Colonic mucosa (tissue), 4 donors: ENCODE results near the gene STK32C. TPM values are rescaled to one million over a fixed set of nuclear protein-coding genes. Genes with fewer than 3 reads are reported as not detected.

Experiments used
- DNase-seq: peaks from one replicate; pipeline ENCODE4 v3.0.0-alpha.2; 2020
- H3K27ac ChIP-seq: fragments of 200-600 bp; one replicate; pipeline ENCODE4 v1.8.0; 2021
- H3K27me3 ChIP-seq: fragments of 200-600 bp; one replicate; pipeline ENCODE4 v1.8.0; 2021
- H3K36me3 ChIP-seq: fragments of 200-600 bp; one replicate; pipeline ENCODE4 v1.8.0; 2021
- H3K4me1 ChIP-seq: fragments of 200-600 bp; one replicate; pipeline ENCODE4 v1.8.0; 2021; ENCODE audit warnings: mild to moderate bottlenecking
- H3K4me3 ChIP-seq: fragments of 200-600 bp; one replicate; pipeline ENCODE4 v1.8.0; 2021
- H3K9ac ChIP-seq, 2 donors: one replicate each; pipeline ENCODE4 v1.7.0; 2013; ENCODE audit warnings: control low read depth in 2 of 2, low read depth in 2 of 2, low read length in 2 of 2
- H3K9me3 ChIP-seq: fragments of 200-600 bp; one replicate; pipeline ENCODE4 v1.8.0; 2021
- intact Hi-C: fragments of 100-400 bp; cut with DNase I; formaldehyde crosslinking; loops from one replicate; pipeline ENCODE4 v1.14.1; 2022
- total RNA-seq, 2 donors: library from RNA; stranded (reverse); fragmentation: NEBNext Ultra II Directional in 1 of 2; extraction: Animal tissue kit (Norgen Biotek cat#: 25700) in 1 of 2; gene quantifications; one replicate each; pipeline ENCODE4 v1.2.1, GENCODE V29; 2021
- TF ChIP-seq, protein P1 (sequence below): fragments of 200-600 bp; IDR thresholded peaks from one replicate; pipeline ENCODE4 v1.8.0; 2022; ENCODE audit warnings: antibody characterized with exemption, mild to moderate bottlenecking
- donor health status: healthy.
- donor health status: DM: no; HTN: no; CAD: no.
- donor health status: DM: no; HTN: no; CAD: no.

The STK32C gene
- total RNA-seq, 2 donors from 2014 or later = 9.2 to 14.5 TPM

DNA sequence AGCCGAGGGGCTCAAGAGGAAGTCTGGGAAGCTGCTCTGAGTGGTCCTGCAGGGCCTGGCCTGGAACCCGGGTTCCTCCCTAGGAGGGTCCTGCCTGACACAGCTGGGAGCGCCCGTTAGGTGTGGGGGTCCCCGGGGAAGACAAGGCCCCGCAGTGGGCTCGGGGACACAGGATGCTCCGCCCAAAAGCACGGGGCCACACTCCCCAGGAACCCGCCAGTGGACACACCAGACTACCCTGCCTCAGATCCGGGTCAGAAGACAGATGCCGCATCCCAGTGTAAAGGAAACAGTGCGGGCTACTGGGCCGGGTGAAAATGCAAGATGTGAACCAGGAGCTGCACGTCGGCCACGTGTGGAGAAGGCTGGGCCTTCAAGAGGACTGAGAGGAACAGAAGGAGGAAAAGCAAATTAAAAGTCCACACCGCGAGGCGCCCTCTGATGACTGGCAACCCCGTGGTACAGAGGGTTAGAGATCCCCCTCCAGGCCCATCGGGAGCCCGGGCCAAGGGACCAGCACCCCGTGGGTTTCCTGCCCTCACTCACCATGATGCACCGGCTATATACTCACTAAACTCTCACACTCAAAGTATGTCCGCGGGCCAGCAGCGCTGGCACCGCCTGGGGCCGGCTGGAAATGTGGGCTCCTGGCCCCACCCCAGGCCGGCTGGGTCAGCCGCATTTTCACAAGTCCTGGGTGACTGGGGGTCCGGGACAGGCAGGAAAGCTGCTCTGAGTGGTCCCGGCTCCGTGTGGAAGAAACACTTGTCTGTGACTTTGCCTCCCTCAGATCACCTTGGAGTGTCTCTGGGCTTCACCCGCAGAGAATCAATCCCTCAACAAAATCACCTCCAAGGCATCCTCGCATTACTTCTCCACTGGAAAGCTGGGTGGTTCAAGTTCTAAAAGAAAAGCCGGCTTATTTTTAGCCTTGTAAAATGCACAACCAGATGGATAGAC lies 6.1 kb downstream of the STK32C start:
- H3K27ac ChIP-seq = no peak overlapping the region
- intact Hi-C loops = no loop called here
- no peak overlapping the region for H3K4me3 ChIP-seq
- no peaks in the 10 kb centered on the region for H3K36me3 ChIP-seq
- H3K27me3 ChIP-seq = no peaks in the 10 kb centered on the region
- no peaks in the 10 kb centered on the region for H3K9me3 ChIP-seq
- no peak overlapping the region for H3K9ac ChIP-seq
- TF ChIP-seq, protein P1, sequence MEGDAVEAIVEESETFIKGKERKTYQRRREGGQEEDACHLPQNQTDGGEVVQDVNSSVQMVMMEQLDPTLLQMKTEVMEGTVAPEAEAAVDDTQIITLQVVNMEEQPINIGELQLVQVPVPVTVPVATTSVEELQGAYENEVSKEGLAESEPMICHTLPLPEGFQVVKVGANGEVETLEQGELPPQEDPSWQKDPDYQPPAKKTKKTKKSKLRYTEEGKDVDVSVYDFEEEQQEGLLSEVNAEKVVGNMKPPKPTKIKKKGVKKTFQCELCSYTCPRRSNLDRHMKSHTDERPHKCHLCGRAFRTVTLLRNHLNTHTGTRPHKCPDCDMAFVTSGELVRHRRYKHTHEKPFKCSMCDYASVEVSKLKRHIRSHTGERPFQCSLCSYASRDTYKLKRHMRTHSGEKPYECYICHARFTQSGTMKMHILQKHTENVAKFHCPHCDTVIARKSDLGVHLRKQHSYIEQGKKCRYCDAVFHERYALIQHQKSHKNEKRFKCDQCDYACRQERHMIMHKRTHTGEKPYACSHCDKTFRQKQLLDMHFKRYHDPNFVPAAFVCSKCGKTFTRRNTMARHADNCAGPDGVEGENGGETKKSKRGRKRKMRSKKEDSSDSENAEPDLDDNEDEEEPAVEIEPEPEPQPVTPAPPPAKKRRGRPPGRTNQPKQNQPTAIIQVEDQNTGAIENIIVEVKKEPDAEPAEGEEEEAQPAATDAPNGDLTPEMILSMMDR = no peak
- DNase-seq = no peak
- H3K4me1 ChIP-seq = peaks cover 2% of the 10 kb centered on the region

DNA sequence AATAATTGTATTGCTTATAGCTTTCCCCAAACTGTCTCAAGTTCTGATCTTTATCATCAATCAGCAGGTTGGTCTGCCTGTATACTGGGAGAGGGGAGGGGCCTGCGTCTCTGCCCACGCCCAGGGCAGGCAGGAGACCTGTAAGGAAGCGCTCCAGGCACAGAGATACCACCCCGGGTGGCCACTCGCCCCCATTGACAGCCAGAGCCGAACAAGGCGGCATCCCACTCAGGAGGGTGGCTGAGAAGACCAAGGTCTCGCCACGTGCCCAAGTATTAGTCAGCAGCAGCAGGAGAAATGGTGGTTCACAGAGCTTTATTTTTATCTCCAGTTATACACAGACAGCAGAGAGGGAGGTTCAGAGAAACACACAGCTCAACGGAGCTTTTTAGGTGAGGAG lies 7.2 kb downstream of the STK32C start:
- Histone ChIP-seq H3K27me3 (no peaks in the 10 kb centered on the region), H3K9ac (no peak overlapping the region), H3K4me1 (no peaks in the 10 kb centered on the region), H3K9me3 (no peaks in the 10 kb centered on the region), H3K4me3 (no peak overlapping the region), H3K27ac (no peak overlapping the region), H3K36me3 (no peaks in the 10 kb centered on the region)
- intact Hi-C loops = no loop called here
- TF ChIP-seq, protein P1 = no peak
- no peak for DNase-seq

DNA sequence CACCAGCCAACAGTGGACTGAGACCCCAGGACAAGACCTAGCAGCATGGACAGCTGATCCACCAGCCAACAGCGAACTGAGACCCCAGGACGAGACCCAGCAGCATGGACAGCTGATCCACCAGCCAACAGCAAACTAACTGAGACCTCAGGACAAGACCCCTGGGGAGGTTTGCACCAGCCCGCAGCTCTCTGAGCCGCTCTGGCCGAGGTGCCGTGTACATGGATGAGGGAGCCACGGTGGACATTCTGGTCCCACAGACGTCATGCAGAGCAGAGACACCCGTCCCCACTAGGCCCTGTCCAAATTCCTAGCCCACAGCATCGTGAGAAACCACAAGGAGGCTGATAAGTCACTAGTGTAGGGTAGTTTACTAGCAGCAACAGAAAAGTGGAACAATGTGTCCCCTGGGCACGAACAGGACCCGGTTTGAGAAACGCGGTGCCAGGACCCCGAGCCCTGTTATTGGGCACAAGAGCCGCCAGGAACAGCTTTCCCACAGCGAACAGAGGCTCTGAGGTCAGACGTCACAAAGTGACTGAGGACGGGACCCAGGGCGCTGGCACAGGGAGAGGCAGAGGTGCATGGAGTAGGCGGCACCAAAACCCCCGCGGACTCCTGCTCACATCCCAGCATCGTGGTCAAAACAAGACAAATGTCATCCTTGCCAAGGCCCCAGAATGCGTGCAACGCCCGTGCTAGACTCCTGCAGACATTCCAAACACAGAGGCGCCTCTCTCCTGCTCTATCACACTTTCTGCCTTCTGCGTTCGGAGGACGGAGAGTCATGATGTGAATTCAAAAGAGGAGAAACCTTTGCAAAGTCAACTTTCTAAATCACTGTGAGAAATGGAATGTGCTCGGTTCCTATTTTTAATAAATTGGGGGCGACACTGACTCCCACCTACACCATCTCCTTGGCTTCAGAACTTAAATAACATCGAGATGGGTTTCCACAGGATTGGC lies 8.1 kb downstream of the STK32C start:
- Histone ChIP-seq H3K4me3 (no peak overlapping the region), H3K27ac (no peak overlapping the region)
- TF ChIP-seq, protein P1 = no peak

DNA sequence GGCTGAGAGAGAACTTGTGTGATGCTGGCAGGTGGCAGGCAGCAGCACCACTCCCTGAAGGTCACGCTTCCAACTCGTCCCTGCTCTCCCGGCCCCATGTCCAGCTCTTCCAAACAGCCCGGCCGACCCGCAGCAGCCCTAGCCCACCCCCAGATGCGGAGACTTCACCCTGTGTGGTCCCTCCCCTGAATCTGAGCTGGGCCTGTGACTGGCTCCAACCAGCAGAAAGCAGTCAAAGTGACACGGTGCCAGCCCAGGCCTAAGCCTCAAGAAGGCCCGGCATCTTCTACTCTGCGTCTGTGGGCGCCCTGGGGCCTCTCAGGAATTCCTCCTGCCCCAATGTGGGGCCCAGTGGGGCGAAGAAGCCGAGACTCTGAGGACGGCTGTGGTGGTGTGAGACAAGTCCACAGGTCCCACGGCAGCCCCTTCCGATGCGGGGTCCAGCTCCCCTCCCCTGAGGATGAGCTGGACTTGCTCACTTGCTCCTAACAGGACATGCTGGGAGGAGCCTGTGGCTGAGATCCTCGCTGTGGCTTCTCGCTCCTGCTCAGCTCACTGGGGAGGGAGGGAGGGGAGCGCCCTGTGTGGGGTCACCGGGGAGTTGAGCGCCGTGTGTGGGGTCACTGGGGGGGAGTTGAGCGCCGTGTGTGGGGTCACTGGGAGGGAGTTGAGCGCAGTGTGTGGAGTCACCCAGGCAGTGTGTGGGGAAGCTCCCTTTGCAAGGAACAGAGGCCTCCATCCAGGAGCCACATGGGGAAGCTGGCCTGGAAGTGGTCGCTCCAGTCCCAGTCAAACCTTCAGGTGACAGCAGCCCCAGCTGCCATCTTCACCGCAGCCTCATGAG lies 9.5 kb downstream of the STK32C start:
- intact Hi-C loops = no loop called here
- Histone ChIP-seq H3K9me3 (no peaks in the 10 kb centered on the region), H3K9ac (no peak overlapping the region), H3K36me3 (no peaks in the 10 kb centered on the region), H3K27ac (no peak overlapping the region), H3K27me3 (no peaks in the 10 kb centered on the region), H3K4me1 (no peaks in the 10 kb centered on the region), H3K4me3 (no peak overlapping the region)
- DNase-seq = no peak
- TF ChIP-seq, protein P1 = no peak

More for the DNA sequence above, 8.1 kb downstream of the STK32C start:
- H3K4me1 ChIP-seq = no peaks in the 10 kb centered on the region
- no peaks in the 10 kb centered on the region for H3K36me3 ChIP-seq
- H3K9ac ChIP-seq = no peak overlapping the region
- DNase-seq = no peak
- intact Hi-C loops = no loop called here
- H3K9me3 ChIP-seq = no peaks in the 10 kb centered on the region
- no peaks in the 10 kb centered on the region for H3K27me3 ChIP-seq
